B cell (primary cell): ENCODE data around the gene BUB3. TPM values are rescaled to one million over a fixed set of nuclear protein-coding genes. Genes with fewer than 3 reads are reported as not detected.

Experiments used
- ATAC-seq: fragments of 200-7000 bp; cut with Tn5 transposase; one replicate; pipeline ENCODE4 v1.10.0; 2021; ENCODE audit warnings: low read depth, mild to moderate bottlenecking, moderate number of reproducible peaks, moderate library complexity
- CTCF ChIA-PET: fragments of 350-600 bp; sonication (Branson Sonifier 250); formaldehyde crosslinking; loops from one replicate; lab custom pipeline; 2021; ENCODE audit warnings: antibody characterized with exemption, inconsistent platforms; lab: Charles Lee
- POLR2A ChIA-PET: fragments of 350-600 bp; sonication (Branson Sonifier 250); formaldehyde crosslinking; loops from one replicate; lab custom pipeline; 2021; ENCODE audit warnings: antibody characterized with exemption; lab: Charles Lee
- DNase-seq: peaks from one replicate; pipeline ENCODE4 v3.0.0; 2013
- H2AFZ ChIP-seq: 2 replicates; pipeline ENCODE4 v1.6.1; 2012; ENCODE audit warnings: mild to moderate bottlenecking, low read depth, low read length; ENCODE audit not compliant: insufficient read depth, poor library complexity, severe bottlenecking
- H3K27ac ChIP-seq, 2 donors: 1 replicate in 1 of 2; 2 replicates in 1 of 2; pipeline ENCODE4 v1.5.1; 2012 to 2013; ENCODE audit warnings: low read length in 2 of 2, mild to moderate bottlenecking in 2 of 2, moderate library complexity in 1 of 2
- H3K27me3 ChIP-seq, 4 experiments: fragments of 200-600 bp in 1 of 4; sonication (generic) in 1 of 4; replicated peaks in 1 of 4; 1 replicate in 2 of 4; 2 replicates in 2 of 4; pipeline versions ENCODE4 v1.6.1 to v1.7.0; 2013 to 2016; ENCODE audit warnings: low read length in 3 of 4, mild to moderate bottlenecking in 2 of 4, mixed read lengths in 1 of 4, moderate library complexity in 1 of 4; ENCODE audit not compliant: insufficient read depth in 4 of 4, control insufficient read depth in 3 of 4; ENCODE audit errors: control extremely low read depth in 1 of 4
- H3K36me3 ChIP-seq, 2 experiments: replicated peaks in 1 of 2; 1 replicate in 1 of 2; 2 replicates in 1 of 2; pipeline versions ENCODE4 v1.6.1 to v1.7.1; 2013; ENCODE audit warnings: low read length in 1 of 2; ENCODE audit not compliant: insufficient read depth in 2 of 2, control insufficient read depth in 1 of 2; ENCODE audit errors: control extremely low read depth in 1 of 2, extremely low read depth in 1 of 2
- H3K4me1 ChIP-seq, 2 donors: fragments of 200-600 bp in 1 of 2; sonication (generic) in 1 of 2; 1 replicate in 1 of 2; 2 replicates in 1 of 2; pipeline versions ENCODE4 v1.5.1 to v1.6.1; 2013 to 2017; ENCODE audit warnings: low read length in 2 of 2; ENCODE audit not compliant: control insufficient read depth in 2 of 2, insufficient read depth in 2 of 2
- H3K4me2 ChIP-seq: replicated peaks from 2 replicates; pipeline ENCODE3; 2012; ENCODE audit warnings: mild to moderate bottlenecking, low read depth, low read length; ENCODE audit not compliant: poor library complexity, severe bottlenecking
- H3K4me3 ChIP-seq, 5 experiments: fragments of 200-600 bp in 1 of 5; sonication (generic) in 1 of 5; 1 replicate in 3 of 5; 2 replicates in 2 of 5; pipeline versions ENCODE4 v1.5.1 to v1.7.0; 2011 to 2016; ENCODE audit warnings: low read length in 4 of 5, mild to moderate bottlenecking in 4 of 5, low read depth in 2 of 5, control low read depth in 1 of 5, moderate library complexity in 1 of 5; ENCODE audit not compliant: insufficient read depth in 1 of 5; ENCODE audit errors: control extremely low read depth in 1 of 5, extremely low read depth in 1 of 5
- H3K79me2 ChIP-seq: fragments of 200-600 bp; sonication (generic); one replicate; pipeline ENCODE4 v1.6.0; 2016; ENCODE audit warnings: low read length; ENCODE audit not compliant: control insufficient read depth, insufficient read depth
- H3K9ac ChIP-seq: fragments of 200-600 bp; sonication (generic); 2 replicates; pipeline ENCODE4 v1.6.1; 2017; ENCODE audit warnings: mild to moderate bottlenecking, low read length, moderate library complexity
- H3K9me3 ChIP-seq, 3 donors: one replicate each; pipeline versions ENCODE4 v1.6.1 to v1.7.1; 2013; ENCODE audit warnings: low read length in 2 of 3; ENCODE audit not compliant: control insufficient read depth in 2 of 3, insufficient read depth in 1 of 3; ENCODE audit errors: control extremely low read depth in 1 of 3
- H4K20me1 ChIP-seq: 2 replicates; pipeline ENCODE4 v1.6.0; 2012; ENCODE audit warnings: mild to moderate bottlenecking, low read length; ENCODE audit not compliant: insufficient read depth, control insufficient read depth, poor library complexity, severe bottlenecking
- H3K27ac Mint-ChIP-seq: one replicate; pipeline ENCODE4 v1.8.0; 2021; ENCODE audit warnings: mixed read lengths
- H3K27me3 Mint-ChIP-seq: one replicate; pipeline ENCODE4 v1.8.0; 2021; ENCODE audit warnings: mixed read lengths
- H3K4me1 Mint-ChIP-seq: one replicate; pipeline ENCODE4 v1.8.0; 2021; ENCODE audit warnings: mixed read lengths
- H3K4me3 Mint-ChIP-seq: one replicate; pipeline ENCODE4 v1.8.0; 2021; ENCODE audit warnings: mixed read lengths
- H3K9me3 Mint-ChIP-seq: one replicate; pipeline ENCODE4 v1.8.0; 2022; ENCODE audit warnings: mixed read lengths; ENCODE audit not compliant: insufficient read depth
- CTCF ChIP-seq: fragments of 200-600 bp; IDR thresholded peaks from one replicate; pipeline ENCODE4 v1.8.0; 2022; ENCODE audit warnings: antibody characterized with exemption, mild to moderate bottlenecking
- EZH2 ChIP-seq: IDR thresholded peaks from 2 replicates; pipeline ENCODE4 v1.6.1; 2012; ENCODE audit warnings: borderline replicate concordance, low read depth, mild to moderate bottlenecking, moderate library complexity, low read length; ENCODE audit not compliant: insufficient read depth, poor library complexity, severe bottlenecking
- WGBS: methylation state at CpG from one replicate; pipeline ENCODE4 v1.1.5; 2013; ENCODE audit warnings: missing lambda C conversion rate; ENCODE audit not compliant: insufficient coverage; 5-methylcytosine and 5-hydroxymethylcytosine counted together
- intact Hi-C: fragments of 100-400 bp; cut with micrococcal nuclease; formaldehyde crosslinking; loops from one replicate; pipeline ENCODE4 v1.10.0; 2022
- polyA plus RNA-seq: library from polyadenylated mRNA; depleted of rRNA; stranded (reverse); fragments of >200 nt; gene quantifications from 2 replicates; pipeline ENCODE4 v1.2.3, GENCODE V29; 2012
- total RNA-seq, 2 donors: library from RNA; stranded (reverse); fragments of 120-200 nt in 1 of 2; gene quantifications; 1 replicate in 1 of 2; 2 replicates in 1 of 2; pipeline versions ENCODE4 v1.2.3 to v1.2.4, GENCODE V29; 2013 to 2022

BUB3 gene
- total and polyA plus RNA-seq, 2 donors (not counting 1 experiment from before 2014, with no cell fraction given) = 112 to 113 TPM

GRCh38 chr10:123136806-123137642, 17.2 kb upstream of the BUB3 start:
- H3K4me1 Mint-ChIP-seq = peaks cover 39% of the 10 kb centered on the region
- H3K9me3 Mint-ChIP-seq = no peaks in the 10 kb centered on the region
- peak overlapping the region; percentile 83 for H3K4me3 Mint-ChIP-seq
- H3K27ac ChIP-seq = no peak overlapping the region
- TF ChIP-seq EZH2 = peak; percentile 34
- TF ChIP-seq CTCF = no peak
- ChIA-PET POLR2A (interaction anchor here (0.5 kb wide), 1 partner anchor 16 kb away, joined by 4 read pairs; no protein-coding TSS in a partner anchor), CTCF (no interaction called here)
- no peaks in the 10 kb centered on the region for H3K36me3 ChIP-seq
- DNase-seq (peak; percentile 66), ATAC-seq (no peak)
- H3K9me3 ChIP-seq = peaks cover 7 to 80% (median 32%) of the 10 kb centered on the region in 3 donors
- H3K4me2 ChIP-seq = peak overlapping the region; percentile 83
- H3K4me1 ChIP-seq = peaks cover 58 to 84% of the 10 kb centered on the region in 2 donors
- H3K79me2 ChIP-seq = no peaks in the 10 kb centered on the region
- intact Hi-C loops = no loop called here
- 8% methylated on average over 82 of the region's 83 CpGs for WGBS
- peaks cover 6 to 98% (median 74%) of the 10 kb centered on the region in 4 experiments for H3K27me3 ChIP-seq
- peak overlapping the region in 1 of 5 experiments; percentile 8 for H3K4me3 ChIP-seq
- H3K27me3 Mint-ChIP-seq = peaks cover 64% of the 10 kb centered on the region
- H4K20me1 ChIP-seq = no peaks in the 10 kb centered on the region
- peak overlapping the region; percentile 32 for H2AFZ ChIP-seq
- peak overlapping the region; percentile 87 for H3K27ac Mint-ChIP-seq
- peak overlapping the region; percentile 21 for H3K9ac ChIP-seq

- no peak overlapping the region for H3K4me3 ChIP-seq
- Mint-ChIP-seq H3K4me3 (no peak overlapping the region), H3K27me3 (peaks cover 62% of the 10 kb centered on the region), H3K27ac (peak overlapping the region; percentile 50), H3K4me1 (peaks cover 24% of the 10 kb centered on the region), H3K9me3 (no peaks in the 10 kb centered on the region)
- no peaks in the 10 kb centered on the region for H4K20me1 ChIP-seq
- ATAC-seq (no peak), DNase-seq (no peak)
- no peaks in the 10 kb centered on the region for H3K36me3 ChIP-seq
- TF ChIP-seq CTCF = no peak
- no peak for TF ChIP-seq EZH2
- no peak overlapping the region for H2AFZ ChIP-seq
- H3K79me2 ChIP-seq = no peaks in the 10 kb centered on the region
- no peak overlapping the region for H3K27ac ChIP-seq
- H3K9me3 ChIP-seq = peaks cover 7 to 80% (median 35%) of the 10 kb centered on the region in 3 donors
- H3K4me1 ChIP-seq = peaks cover 51 to 81% of the 10 kb centered on the region in 2 donors
- intact Hi-C loops = no loop called here
- CTCF ChIA-PET = interaction anchor here (1.0 to 1.3 kb wide), 2 partner anchors 11 to 13 kb away, joined by 3 read pairs; no protein-coding TSS in a partner anchor
- peaks cover 6 to 98% (median 77%) of the 10 kb centered on the region in 4 experiments for H3K27me3 ChIP-seq
- H3K9ac ChIP-seq = no peak overlapping the region
- H3K4me2 ChIP-seq = no peak overlapping the region
- WGBS = 0% methylated on average over 1 of the region's 7 CpGs
- POLR2A ChIA-PET = no interaction called here
Measured at GRCh38 chr10:123139165-123139520, 15.1 kb upstream of the BUB3 start.
